ENCODE measurements around the gene SCAMP5.

SCAMP5 gene

GRCh38 chr15:75069301-75069925 is 74.0 kb downstream of the SCAMP5 start:
- H3K27me3 Mint-ChIP-seq, result no peaks in the 10 kb centered on the region
- H3K36me3 Mint-ChIP-seq, result peaks cover 3% of the 10 kb centered on the region
- peaks cover 44% of the 10 kb centered on the region for H3K4me1 Mint-ChIP-seq
- peak; percentile 58 to 73 for DNase-seq (ENCODE audit: low spot score in 2 of 2)
- peak; percentile 98 for ATAC-seq (ENCODE audit: low read depth)
- peak overlapping the region; percentile 2 for H3K4me3 Mint-ChIP-seq
- peaks cover 2% of the 10 kb centered on the region for H3K9me3 Mint-ChIP-seq
- peak overlapping the region; percentile 90 for H3K27ac Mint-ChIP-seq

- DNase-seq (ENCODE audit: low spot score in 2 of 2) (no peak), ATAC-seq (ENCODE audit: low read depth) (no peak)
- H3K27me3 Mint-ChIP-seq, result no peaks in the 10 kb centered on the region
- peaks cover 6% of the 10 kb centered on the region for H3K9me3 Mint-ChIP-seq
- H3K27ac Mint-ChIP-seq, result peak overlapping the region; percentile 88
- peaks cover 40% of the 10 kb centered on the region for H3K4me1 Mint-ChIP-seq
- no peak overlapping the region for H3K4me3 Mint-ChIP-seq
- H3K36me3 Mint-ChIP-seq, result peaks cover 6% of the 10 kb centered on the region
These were observed 75.3 kb downstream of the SCAMP5 start for GRCh38 chr15:75070674-75071073.

Measured in memory B cell (primary cell).